Measurements from ENCODE around the gene NAA25.
"Not testable (repeated sequence)": the region's sequence is repeated elsewhere in the genome, so short reads cannot be mapped to it uniquely, and the experiment has no call there.

Gene NAA25

GRCh38 chr12:112049351-112049750 is 59.2 kb downstream of the NAA25 start:
- DNase-seq, result no peak

DNA sequence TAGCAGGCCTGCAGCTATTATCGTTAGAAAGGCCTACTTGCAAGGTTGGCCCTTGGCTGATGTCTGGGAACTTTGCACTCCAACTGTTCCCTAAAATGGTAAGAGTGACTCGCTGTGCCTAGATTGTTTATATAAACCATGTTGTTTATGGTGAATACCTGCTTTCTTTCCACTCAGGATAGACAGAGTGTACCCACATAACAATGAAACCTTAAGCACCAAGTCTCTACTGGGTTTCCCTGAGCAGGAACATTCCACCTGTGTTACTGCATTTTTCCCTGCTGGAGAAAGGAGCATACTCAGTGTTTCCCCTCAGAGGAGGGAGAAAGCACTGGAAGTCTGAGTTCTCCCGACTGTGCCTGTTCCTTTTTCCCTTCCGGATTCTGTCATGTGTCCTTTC is 62.6 kb downstream of the NAA25 start:
- DNase-seq, result no peak

DNA sequence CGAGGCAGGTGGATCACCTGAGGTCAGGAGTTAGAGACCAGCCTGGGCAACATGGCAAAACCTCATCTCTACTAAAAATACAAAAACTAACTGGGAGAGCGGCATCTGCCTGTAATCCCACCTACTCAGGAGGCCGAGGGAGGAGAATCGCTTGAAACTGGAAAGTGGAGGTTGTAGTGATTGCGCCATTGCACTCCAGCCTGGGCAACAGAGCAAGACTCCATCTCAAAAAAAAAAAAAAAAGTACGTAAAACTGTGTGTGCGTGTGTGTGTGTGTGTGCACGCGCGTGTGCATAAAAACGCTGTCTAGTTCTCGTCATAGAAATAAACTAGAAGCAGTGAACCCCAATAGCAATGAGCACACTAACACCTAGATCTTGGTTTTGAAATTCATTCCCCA is 72.0 kb downstream of the NAA25 start:
- not testable (repeated sequence) for DNase-seq

- DNase-seq, result no peak
Measured at GRCh38 chr12:112035219-112035785, 73.3 kb downstream of the NAA25 start.

GRCh38 chr12:112032292-112032691 is 76.3 kb downstream of the NAA25 start:
- no peak for DNase-seq

DNA sequence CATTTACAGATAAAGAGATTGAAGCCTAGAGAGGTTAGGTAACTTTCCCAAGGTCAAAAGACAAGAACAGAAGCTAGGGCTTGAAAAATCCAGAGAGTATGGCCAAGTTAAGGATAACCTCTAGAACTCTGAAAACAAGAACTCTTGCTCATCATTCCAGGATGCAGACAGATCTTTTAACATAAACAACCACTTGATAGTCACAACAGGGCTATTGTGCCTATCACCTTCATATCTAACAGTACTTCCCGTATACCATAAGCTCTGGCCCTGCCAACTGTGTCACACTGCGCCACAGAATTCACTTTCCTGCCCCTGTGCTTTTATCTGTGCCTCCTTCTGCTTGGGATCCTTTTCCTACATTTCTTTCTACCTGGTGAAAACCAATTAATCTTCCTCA is 77.1 kb downstream of the NAA25 start:
- DNase-seq, result no peak

GRCh38 chr12:112029301-112029700 is 79.3 kb downstream of the NAA25 start:
- DNase-seq, result no peak

DNA sequence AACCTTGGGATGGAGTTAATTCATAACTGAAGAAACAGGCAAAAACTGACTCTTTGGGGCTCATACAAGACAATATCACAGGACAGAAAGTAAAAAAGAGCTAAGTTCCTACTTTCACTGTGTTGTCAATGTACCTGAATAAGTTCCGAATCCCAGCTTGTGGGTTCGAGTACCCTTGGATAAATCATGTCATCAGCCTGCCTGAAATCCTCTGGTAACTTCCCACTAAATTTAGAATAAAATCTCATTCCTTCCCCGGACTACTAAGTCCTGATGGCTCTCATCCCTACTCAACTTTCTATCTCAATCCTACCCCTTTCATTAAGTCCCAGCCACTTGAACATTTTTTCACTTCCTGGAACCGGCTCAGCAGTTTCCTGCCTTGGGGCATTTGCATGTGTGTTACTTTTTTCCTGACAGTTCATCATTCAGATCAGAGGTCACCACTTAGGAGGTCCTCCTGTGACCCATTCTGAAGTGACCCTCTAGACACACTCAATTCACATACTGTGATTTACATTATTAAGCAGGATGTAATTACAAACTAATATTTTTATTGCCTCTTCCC is 82.7 kb downstream of the NAA25 start:
- no peak for DNase-seq

DNA sequence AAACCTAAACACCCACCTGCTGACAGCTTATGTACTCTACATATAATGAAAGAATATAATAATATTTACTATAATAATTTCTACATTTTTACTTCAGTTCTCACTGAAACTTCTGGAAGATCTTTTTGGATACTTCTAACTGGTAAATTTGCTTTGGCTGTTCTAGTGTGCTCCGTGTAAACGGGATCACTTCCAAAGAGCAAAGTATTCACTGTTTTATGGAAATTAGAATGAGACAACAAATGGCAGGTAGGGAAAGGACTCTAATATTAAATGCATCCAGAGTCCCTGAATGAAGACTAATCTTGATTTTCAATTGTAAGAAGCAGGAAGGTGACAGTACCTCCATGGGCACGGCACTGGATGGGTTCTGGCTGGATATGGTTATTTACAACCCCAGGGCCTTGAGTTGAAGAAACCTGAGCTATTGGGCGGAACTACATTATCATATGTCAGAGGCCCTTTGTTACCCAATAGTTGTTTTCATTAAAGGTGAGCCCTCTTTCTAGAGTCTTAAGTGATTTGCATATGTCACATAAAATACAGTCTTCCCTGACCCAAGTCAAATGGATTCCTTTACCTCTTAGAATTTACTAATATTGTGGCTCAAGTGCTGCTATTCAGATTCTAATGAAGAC is 84.7 kb downstream of the NAA25 start:
- no peak for DNase-seq

- no peak for DNase-seq
Measured at GRCh38 chr12:112022241-112023016, 86.2 kb downstream of the NAA25 start.

DNA sequence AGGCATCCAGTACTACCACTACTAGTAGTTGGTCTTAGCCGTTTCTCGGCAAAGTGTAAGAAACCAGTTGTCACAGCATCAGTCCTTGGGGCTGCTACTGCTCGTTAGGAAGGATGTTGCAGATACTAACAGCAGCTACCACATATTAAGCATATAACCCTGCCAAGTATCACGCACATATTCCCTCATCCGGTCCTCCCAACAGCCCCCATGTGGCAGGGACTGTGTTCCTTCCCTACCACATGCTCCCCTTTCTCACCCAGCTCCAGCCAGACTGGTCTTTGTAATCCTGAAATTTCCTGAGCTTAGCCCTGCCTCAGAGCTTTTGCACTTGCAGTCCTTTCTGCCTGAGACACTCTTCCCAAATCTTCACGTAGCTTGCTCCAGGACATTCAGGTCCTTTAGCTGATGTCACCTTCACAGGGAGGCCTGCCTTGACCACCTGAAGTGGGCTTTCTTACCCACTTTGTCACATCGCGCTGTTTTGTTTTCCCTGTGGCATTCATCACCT is 87.6 kb downstream of the NAA25 start:
- DNase-seq, result no peak

- DNase-seq, result peak in 1 of 2 experiments; percentile 22
Measured at GRCh38 chr12:112018571-112019237, 89.9 kb downstream of the NAA25 start.

GRCh38 chr12:112017041-112017440 is 91.5 kb downstream of the NAA25 start:
- no peak for DNase-seq

DNA sequence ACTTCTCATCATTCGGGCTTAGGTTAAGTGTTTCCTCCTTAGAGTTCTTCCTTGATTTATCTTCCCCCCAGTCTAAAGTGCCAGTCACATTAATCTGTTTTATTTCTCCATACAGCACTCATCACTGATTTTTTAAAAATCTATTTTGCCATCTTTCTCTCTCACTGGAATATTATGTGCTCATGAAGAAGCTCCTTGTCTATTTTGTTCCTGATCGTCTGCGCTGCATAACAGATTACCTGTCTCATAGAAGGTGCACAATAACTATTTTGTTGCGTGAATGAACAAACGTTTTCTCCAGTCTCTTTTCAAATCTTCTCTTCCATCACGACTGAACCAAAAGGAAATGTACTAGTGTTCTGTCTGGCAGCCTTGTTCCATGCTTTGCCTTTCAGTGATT is 92.6 kb downstream of the NAA25 start:
- DNase-seq, result no peak

- peak; percentile 52 to 79 for DNase-seq
Measured at GRCh38 chr12:112013601-112014402, 94.8 kb downstream of the NAA25 start.

DNA sequence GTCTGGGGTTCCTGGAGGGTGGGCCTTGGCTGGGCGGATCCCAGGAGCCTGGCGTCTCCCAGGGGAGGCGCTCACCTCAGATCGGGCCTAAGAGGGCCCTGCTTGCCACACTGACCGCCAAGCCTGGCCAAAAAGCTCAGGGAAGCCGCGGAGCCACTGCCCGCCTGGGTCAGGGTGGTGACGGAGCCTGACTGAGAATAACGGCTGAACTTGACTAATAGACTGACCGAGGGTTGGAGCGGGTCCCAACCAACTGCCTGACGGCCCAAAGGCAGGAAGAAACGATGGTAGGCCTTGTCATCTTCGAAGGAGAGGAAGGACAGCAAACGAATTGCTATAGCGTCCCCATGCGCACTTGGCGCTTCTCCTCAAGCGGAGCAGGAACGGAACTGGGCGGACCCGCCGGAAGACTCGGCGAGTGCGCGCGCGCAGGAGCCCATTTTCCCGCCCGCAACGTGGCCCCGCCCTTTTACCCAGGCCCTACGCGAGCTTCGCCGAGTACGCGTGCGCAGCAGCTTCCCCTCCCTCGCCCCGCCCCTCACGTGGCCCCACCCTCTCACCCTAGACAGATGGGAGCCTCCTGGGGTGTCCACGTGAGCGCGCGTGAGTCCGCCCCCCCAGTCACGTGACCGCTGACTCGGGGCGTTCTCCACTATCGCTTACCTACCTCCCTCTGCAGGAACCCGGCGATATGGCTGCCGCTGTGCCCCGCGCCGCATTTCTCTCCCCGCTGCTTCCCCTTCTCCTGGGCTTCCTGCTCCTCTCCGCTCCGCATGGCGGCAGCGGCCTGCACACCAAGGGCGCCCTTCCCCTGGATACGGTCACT is 95.6 kb downstream of the NAA25 start, which contains the start of the genes ERP29 and TMEM116:
ERP29 (plus strand) TSS at position 652 of the 826 bp plus-strand sequence; CDS start at position 692, 40 bp downstream.
TMEM116 (minus strand) TSS at position 391 of the 826 bp plus-strand sequence. CDS start 7,895 bp downstream, outside the sequence.
- DNase-seq, result peak; percentile 91 to 95

- no peak for DNase-seq
Measured at GRCh38 chr12:112011685-112012084, 96.9 kb downstream of the NAA25 start.

- no peak for DNase-seq
Measured at GRCh38 chr12:112010415-112011344, 97.9 kb downstream of the NAA25 start.

DNA sequence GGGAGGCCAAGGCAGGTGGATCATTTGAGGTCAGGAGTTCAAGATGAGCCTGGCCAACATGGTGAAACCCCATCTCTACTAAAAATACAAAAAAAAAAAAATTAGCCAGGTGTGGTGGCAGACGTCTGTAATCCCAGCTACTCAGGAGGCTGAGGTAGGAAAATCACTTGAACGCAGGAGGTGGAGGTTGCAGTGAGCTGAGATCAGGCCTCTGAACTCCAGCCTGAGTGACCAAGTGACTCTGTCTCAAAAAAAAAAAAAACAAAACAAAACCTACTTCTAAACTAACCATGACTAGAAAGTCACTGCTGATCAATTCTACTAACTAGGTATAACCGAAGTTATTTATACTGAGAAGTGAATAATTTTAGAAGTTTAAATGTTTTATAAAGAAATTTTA is 99.0 kb downstream of the NAA25 start:
- DNase-seq, result not testable (repeated sequence)

DNA sequence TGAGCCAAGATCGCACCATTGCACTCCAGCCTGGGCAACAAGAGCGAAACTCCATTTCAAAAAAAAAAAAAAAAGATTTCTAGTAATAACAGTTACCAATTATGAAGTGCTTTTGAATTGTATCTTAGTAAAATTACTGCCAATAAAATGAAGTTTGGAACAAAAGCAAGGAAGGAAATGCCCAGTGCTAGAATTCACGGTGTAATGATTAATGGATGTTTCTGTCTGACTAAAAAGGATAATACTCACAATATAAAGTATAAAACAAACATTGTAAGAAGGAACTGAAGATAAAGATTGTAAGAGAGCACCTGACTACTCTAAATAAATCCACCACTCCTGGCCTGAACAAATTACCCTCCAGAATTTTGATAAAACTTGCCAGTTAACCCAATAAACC is 99.7 kb downstream of the NAA25 start:
- DNase-seq, result no peak
